Sigmoid colon (tissue), 7 donors: ENCODE results near the gene ASXL1. TPM values are rescaled to one million over a fixed set of nuclear protein-coding genes. Genes with fewer than 3 reads are reported as not detected.
"Not testable (repeated sequence)": the region's sequence is repeated elsewhere in the genome, so short reads cannot be mapped to it uniquely, and the experiment has no call there.

ENCODE experiments used
- DNase-seq: peaks from one replicate; pipeline ENCODE4 v3.0.0-alpha.2; 2019
- H3K27ac ChIP-seq, 4 donors: fragments of 200-600 bp; sonication (generic); one replicate each; pipeline ENCODE4 v1.5.1; 2016 to 2019; ENCODE audit warnings: mild to moderate bottlenecking in 1 of 4
- H3K27me3 ChIP-seq, 3 donors: fragments of 200-600 bp; sonication (generic); one replicate each; pipeline ENCODE4 v1.5.1; 2019; ENCODE audit warnings: mild to moderate bottlenecking in 1 of 3
- H3K36me3 ChIP-seq, 4 donors: fragments of 200-600 bp; sonication (generic); one replicate each; pipeline ENCODE4 v1.5.1; 2016 to 2019
- H3K4me1 ChIP-seq, 4 donors: fragments of 200-600 bp; sonication (generic); one replicate each; pipeline ENCODE4 v1.5.1; 2017 to 2019
- H3K4me3 ChIP-seq, 4 donors: fragments of 200-600 bp; sonication (generic); one replicate each; pipeline ENCODE4 v1.5.1; 2017 to 2019; ENCODE audit warnings: mild to moderate bottlenecking in 2 of 4, moderate library complexity in 1 of 4
- H3K9me3 ChIP-seq, 4 donors: fragments of 200-600 bp in 3 of 4; sonication (generic) in 3 of 4; one replicate each; pipeline versions ENCODE4 v1.5.1 to v1.6.1; 2013 to 2019
- CTCF ChIP-seq, 4 experiments: fragments of 450-650 bp in 3 of 4; fragments of 200-600 bp in 1 of 4; IDR thresholded peaks; one replicate each; pipeline ENCODE4 v1.5.1; 2016 to 2019; ENCODE audit warnings: antibody characterized with exemption in 4 of 4, mild to moderate bottlenecking in 3 of 4, moderate library complexity in 2 of 4
- EP300 ChIP-seq, 4 donors: sonication (generic); formaldehyde crosslinking; IDR thresholded peaks; one replicate each; pipeline ENCODE4 v1.6.1; 2017; ENCODE audit warnings: antibody characterized with exemption in 4 of 4
- POLR2A ChIP-seq, 2 donors: fragments of 450-650 bp; IDR thresholded peaks; one replicate each; pipeline ENCODE4 v1.6.1; 2016; ENCODE audit warnings: antibody characterized with exemption in 2 of 2, mild to moderate bottlenecking in 2 of 2, moderate library complexity in 2 of 2
- POLR2AphosphoS5 ChIP-seq, 4 donors: sonication (generic); formaldehyde crosslinking; IDR thresholded peaks; one replicate each; pipeline ENCODE4 v1.6.1; 2017; ENCODE audit warnings: antibody characterized with exemption in 4 of 4
- WGBS, 2 donors: extraction: QIAGEN DNeasy Blood & Tissue Kit; methylation state at CpG; one replicate each; pipeline ENCODE4 v1.1.7; 2013; 5-methylcytosine and 5-hydroxymethylcytosine counted together
- intact Hi-C: fragments of 100-400 bp; cut with DNase I; formaldehyde crosslinking; loops from one replicate; pipeline ENCODE4 v1.15.1; 2023
- polyA plus RNA-seq, 3 donors: library from polyadenylated mRNA; stranded (reverse); fragments of 200-250 nt; gene quantifications; one replicate each; pipeline ENCODE4 v1.2.3, GENCODE V29; 2013
- total RNA-seq, 4 donors: library from RNA; depleted of rRNA; stranded (reverse); fragments of >200 nt; gene quantifications; one replicate each; pipeline ENCODE4 v1.1.0, GENCODE V29; 2016
- donor health status: healthy with polysubstance abuse.
- donor health status: Bipolar disorder and iron deficiency.
- donor health status: healthy.

Gene ASXL1
- total and polyA plus RNA-seq, 7 donors = 6.0 to 102 (median 46.7) TPM

- no peaks in the 10 kb centered on the region for H3K9me3 ChIP-seq
- no peak overlapping the region for H3K4me3 ChIP-seq
- TF ChIP-seq POLR2A (IDR thresholded peaks at IDR 0.05) (no peak), CTCF (IDR thresholded peaks at IDR 0.05) (no peak), EP300 (IDR thresholded peaks at IDR 0.05) (no peak), POLR2AphosphoS5 (IDR thresholded peaks at IDR 0.05) (no peak)
- no peak for DNase-seq
- H3K27ac ChIP-seq = peak overlapping the region in 3 of 4 donors; percentile 96 to 99 (median 97)
- intact Hi-C loops = no loop called here
- no peaks in the 10 kb centered on the region for H3K36me3 ChIP-seq
- no peaks in the 10 kb centered on the region for H3K27me3 ChIP-seq
- H3K4me1 ChIP-seq = peaks cover 0 to 34% (median 28%) of the 10 kb centered on the region in 4 donors
- 93% methylated on average over 6 of the region's 6 CpGs for WGBS, 2 donors
Observed at GRCh38 chr20:32353848-32354496, 4.2 kb upstream of the ASXL1 start.

GRCh38 chr20:32354592-32355416, 3.3 kb upstream of the ASXL1 start:
- H3K4me1 ChIP-seq = peaks cover 0 to 41% (median 30%) of the 10 kb centered on the region in 4 donors
- WGBS, 2 donors = 56 to 71% methylated on average over 2 of the region's 2 CpGs
- peak in 1 of 4 donors; percentile 17 for TF ChIP-seq POLR2AphosphoS5 (IDR thresholded peaks at IDR 0.05)
- TF ChIP-seq CTCF (IDR thresholded peaks at IDR 0.05) = no peak
- no peak for DNase-seq
- no peak overlapping the region for H3K4me3 ChIP-seq
- intact Hi-C loops = loop anchor here (5.0 kb wide), 2 partner anchors 78 to 107 kb away; partner anchors contain the start of gene KIF3B
- no peaks in the 10 kb centered on the region for H3K36me3 ChIP-seq
- H3K9me3 ChIP-seq = no peaks in the 10 kb centered on the region
- H3K27ac ChIP-seq = peak overlapping the region; percentile 96 to 99 (median 96)
- H3K27me3 ChIP-seq = no peaks in the 10 kb centered on the region

GRCh38 chr20:32355417-32355841, 2.7 kb upstream of the ASXL1 start:
- Histone ChIP-seq H3K4me3 (no peak overlapping the region), H3K27me3 (no peaks in the 10 kb centered on the region), H3K4me1 (peaks cover 0 to 48% (median 37%) of the 10 kb centered on the region in 4 donors), H3K9me3 (no peaks in the 10 kb centered on the region), H3K36me3 (no peaks in the 10 kb centered on the region), H3K27ac (peak overlapping the region; percentile 96 to 99 (median 96))
- DNase-seq = no peak
- TF ChIP-seq POLR2AphosphoS5 (IDR thresholded peaks at IDR 0.05) (no peak), CTCF (IDR thresholded peaks at IDR 0.05) (no peak), POLR2A (IDR thresholded peaks at IDR 0.05) (no peak), EP300 (IDR thresholded peaks at IDR 0.05) (no peak)
- WGBS, 2 donors = 68 to 84% methylated on average over 6 of the region's 6 CpGs
- intact Hi-C loops = loop anchor here (5.0 kb wide), 2 partner anchors 78 to 107 kb away; partner anchors contain the start of gene KIF3B

GRCh38 chr20:32355907-32356621, 2.1 kb upstream of the ASXL1 start:
- 80 to 91% methylated on average over 7 of the region's 7 CpGs for WGBS, 2 donors
- Histone ChIP-seq H3K27ac (peak overlapping the region; percentile 96 to 99 (median 96)), H3K4me1 (peaks cover 0 to 54% (median 43%) of the 10 kb centered on the region in 4 donors)
- not testable (repeated sequence) for H3K36me3 ChIP-seq, H3K27me3 ChIP-seq, H3K4me3 ChIP-seq, H3K9me3 ChIP-seq
- intact Hi-C loops = loop anchor here (5.0 kb wide), 2 partner anchors 79 to 106 kb away; partner anchors contain the start of gene KIF3B
- DNase-seq = peak; percentile 66
